Neural progenitor cell (in vitro differentiated cells): Measurements from ENCODE around the gene IL23R.

Source experiments
- CTCF ChIP-seq: fragments of 200-600 bp; sonication (generic); IDR thresholded peaks from 2 replicates; pipeline ENCODE4 v1.5.1; 2017; ENCODE audit warnings: antibody characterized with exemption, mild to moderate bottlenecking
- EZH2 ChIP-seq: fragments of 200-600 bp; sonication (generic); IDR thresholded peaks from 2 replicates; pipeline ENCODE4 v1.6.1; 2017; ENCODE audit warnings: antibody characterized with exemption, mild to moderate bottlenecking, moderate library complexity

- TF ChIP-seq CTCF, result no peak
- no peak for TF ChIP-seq EZH2
Measured at GRCh38 chr1:67184838-67185421, 18.7 kb downstream of the IL23R start.
